ENCODE results near the gene ABCA10.
"Not testable (repeated sequence)": the region's sequence is repeated elsewhere in the genome, so short reads cannot be mapped to it uniquely, and the experiment has no call there.

ABCA10 gene, protein sequence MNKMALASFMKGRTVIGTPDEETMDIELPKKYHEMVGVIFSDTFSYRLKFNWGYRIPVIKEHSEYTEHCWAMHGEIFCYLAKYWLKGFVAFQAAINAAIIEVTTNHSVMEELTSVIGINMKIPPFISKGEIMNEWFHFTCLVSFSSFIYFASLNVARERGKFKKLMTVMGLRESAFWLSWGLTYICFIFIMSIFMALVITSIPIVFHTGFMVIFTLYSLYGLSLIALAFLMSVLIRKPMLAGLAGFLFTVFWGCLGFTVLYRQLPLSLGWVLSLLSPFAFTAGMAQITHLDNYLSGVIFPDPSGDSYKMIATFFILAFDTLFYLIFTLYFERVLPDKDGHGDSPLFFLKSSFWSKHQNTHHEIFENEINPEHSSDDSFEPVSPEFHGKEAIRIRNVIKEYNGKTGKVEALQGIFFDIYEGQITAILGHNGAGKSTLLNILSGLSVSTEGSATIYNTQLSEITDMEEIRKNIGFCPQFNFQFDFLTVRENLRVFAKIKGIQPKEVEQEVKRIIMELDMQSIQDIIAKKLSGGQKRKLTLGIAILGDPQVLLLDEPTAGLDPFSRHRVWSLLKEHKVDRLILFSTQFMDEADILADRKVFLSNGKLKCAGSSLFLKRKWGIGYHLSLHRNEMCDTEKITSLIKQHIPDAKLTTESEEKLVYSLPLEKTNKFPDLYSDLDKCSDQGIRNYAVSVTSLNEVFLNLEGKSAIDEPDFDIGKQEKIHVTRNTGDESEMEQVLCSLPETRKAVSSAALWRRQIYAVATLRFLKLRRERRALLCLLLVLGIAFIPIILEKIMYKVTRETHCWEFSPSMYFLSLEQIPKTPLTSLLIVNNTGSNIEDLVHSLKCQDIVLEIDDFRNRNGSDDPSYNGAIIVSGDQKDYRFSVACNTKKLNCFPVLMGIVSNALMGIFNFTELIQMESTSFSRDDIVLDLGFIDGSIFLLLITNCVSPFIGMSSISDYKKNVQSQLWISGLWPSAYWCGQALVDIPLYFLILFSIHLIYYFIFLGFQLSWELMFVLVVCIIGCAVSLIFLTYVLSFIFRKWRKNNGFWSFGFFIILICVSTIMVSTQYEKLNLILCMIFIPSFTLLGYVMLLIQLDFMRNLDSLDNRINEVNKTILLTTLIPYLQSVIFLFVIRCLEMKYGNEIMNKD (N-terminal part only)

GRCh38 chr17:69228576-69228975 lies at the start of gene ABCA10:
Gene ABCA10, minus strand, starts transcription at chr17:69228824. Its CDS starts 3,466 bp downstream, at chr17:69225358.
- no peak for DNase-seq

DNA sequence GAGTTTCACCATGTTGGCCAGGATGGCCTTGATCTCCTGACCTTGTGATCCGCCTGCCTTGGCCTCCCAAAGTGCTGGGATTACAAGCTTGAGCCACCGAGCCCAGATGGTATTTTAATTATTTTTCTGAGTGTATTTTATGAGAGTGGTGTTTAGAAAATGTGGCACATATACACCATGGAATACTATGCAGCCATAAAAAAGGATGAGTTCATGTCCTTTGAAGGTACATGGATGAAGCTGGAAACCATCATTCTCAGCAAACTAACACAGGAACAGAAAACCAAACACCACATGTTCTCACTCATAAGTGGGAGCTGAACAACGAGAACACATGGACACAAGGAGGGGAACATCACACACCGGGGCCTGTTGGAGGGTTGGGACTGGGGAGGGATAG lies 47.7 kb upstream of the ABCA10 start:
- not testable (repeated sequence) for DNase-seq

DNA sequence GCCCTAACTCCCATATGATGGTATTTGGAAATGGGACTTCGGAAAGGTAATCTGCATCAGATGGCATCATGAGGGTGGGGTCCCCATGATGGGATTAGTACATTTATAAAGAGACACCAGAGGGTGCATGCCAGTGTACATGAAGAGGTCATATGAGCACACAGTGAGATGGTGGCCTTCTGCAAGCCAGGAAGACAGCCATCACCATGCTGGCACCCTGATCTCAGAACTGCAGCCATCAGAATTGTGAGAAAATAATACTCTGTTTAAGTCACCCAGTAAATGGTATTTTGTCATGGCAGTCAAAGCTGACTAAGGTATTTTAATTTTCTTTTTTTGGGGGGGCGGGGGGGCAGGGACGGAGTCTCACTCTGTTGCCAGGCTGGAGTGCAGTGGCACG lies 47.1 kb upstream of the ABCA10 start:
- DNase-seq, result no peak

GRCh38 chr17:69271023-69271422 lies 42.4 kb upstream of the ABCA10 start:
- no peak for DNase-seq

GRCh38 chr17:69269131-69269998 lies 40.7 kb upstream of the ABCA10 start:
- DNase-seq, result no peak

DNA sequence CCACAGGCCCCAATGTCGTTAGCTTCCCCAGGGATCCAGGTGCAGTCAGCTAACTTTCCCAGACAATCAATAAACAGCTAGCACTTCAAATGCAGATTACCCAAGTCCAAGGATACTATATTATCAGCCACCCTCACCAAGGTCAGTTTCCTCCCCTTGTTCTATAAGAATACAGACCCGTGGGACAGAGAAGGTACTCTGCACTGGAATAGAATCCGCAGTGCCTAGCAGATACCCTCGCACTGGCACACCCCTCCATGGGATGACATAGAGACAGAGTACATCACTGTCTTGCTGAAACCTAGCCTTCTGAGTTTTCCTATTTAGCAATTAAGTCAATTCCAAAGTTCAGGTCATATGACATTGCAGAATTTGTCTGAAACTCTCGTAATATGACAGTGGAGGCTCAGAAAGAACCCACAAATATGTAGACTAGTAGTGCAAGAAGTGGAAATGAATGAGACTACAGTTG lies 40.0 kb upstream of the ABCA10 start:
- no peak for DNase-seq

GRCh38 chr17:69267219-69267618 lies 38.6 kb upstream of the ABCA10 start:
- DNase-seq, result no peak

- no peak for DNase-seq
These were observed 37.2 kb upstream of the ABCA10 start for GRCh38 chr17:69265873-69266272.

- DNase-seq, result no peak
These were observed 25.6 kb upstream of the ABCA10 start for GRCh38 chr17:69254187-69254586.

DNA sequence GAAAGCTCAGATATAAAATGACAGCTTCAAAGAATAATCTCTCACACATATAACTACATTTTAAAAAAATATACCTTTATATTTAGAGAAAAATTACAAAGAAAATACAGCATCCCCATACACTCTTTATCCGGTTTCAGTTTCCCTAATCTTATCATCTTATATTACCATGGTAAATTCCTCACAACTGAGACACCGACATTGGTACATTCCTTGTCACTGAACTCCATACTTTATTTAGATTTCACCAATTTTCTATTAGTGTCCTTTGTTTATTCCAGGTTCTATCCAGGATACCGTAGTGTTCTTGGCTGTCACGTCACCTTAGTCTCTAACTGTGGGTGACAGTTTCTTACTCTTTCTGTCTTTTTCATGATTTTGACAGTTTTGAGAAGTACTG lies 22.0 kb upstream of the ABCA10 start:
- no peak for DNase-seq

GRCh38 chr17:69246726-69247375 lies 18.2 kb upstream of the ABCA10 start:
- DNase-seq, result peak; percentile 44

DNA sequence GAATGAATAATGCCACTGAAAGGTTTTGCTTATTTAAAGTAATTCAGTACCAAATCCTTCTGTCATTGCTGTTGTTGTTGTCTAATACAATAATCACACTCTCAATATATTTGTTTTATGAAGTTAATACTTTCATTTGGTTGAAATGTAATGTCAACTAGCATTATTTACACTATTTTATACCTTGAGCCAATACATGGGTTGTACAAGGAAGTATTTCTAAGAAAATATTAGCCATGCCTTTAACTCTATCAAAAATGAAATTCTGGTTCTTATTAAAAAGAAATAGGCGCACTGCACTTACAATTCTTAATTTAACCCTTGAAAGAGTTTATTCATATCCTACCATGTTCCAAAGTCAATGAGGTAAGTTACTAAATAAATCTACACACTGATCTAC lies 17.6 kb upstream of the ABCA10 start:
- DNase-seq, result no peak

GRCh38 chr17:69245617-69246016 lies 17.0 kb upstream of the ABCA10 start:
- DNase-seq, result no peak

GRCh38 chr17:69239611-69240600 lies 11.3 kb upstream of the ABCA10 start:
- no peak for DNase-seq

GRCh38 chr17:69236946-69237345 lies 8.3 kb upstream of the ABCA10 start:
- DNase-seq, result no peak

DNA sequence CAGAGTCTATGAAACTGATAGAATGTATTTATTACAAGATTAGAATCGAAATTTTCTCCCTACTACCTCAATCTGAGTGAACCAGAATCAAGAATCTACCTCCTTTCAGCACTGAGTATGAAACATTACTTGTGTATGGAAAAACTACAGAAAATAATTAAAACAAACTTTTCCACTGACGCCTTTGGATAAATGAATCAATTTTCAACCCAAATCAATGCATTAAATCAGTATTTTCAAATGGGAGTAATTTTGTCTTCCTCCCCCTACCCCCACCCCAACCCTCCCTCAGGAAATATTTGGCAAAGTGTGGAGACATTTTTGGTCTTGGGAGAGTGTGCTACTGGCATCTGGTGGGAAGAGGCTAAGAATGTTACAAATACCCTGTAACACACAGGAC lies 7.8 kb upstream of the ABCA10 start:
- no peak for DNase-seq

GRCh38 chr17:69235338-69236058 lies 6.9 kb upstream of the ABCA10 start:
- peak; percentile 78 for DNase-seq

- no peak for DNase-seq
These were observed 4.0 kb upstream of the ABCA10 start for GRCh38 chr17:69232650-69233049.

- no peak for DNase-seq
These were observed 2.9 kb upstream of the ABCA10 start for GRCh38 chr17:69231521-69231920.

GRCh38 chr17:69230939-69231338 lies 2.3 kb upstream of the ABCA10 start:
- no peak for DNase-seq

Data from COR-L47 (cell line).